Measurements from ENCODE around the gene MRPS24.
"Not testable (repeated sequence)": the region's sequence is repeated elsewhere in the genome, so short reads cannot be mapped to it uniquely, and the experiment has no call there.

Gene MRPS24

GRCh38 chr7:43844257-43844656 is 25.1 kb downstream of the MRPS24 start:
- no peak for FAIRE-seq

GRCh38 chr7:43843296-43843695 is 26.0 kb downstream of the MRPS24 start:
- FAIRE-seq (no peak), DNase-seq (ENCODE audit: insufficient read length, low spot score) (no peak)
- TF ChIP-seq, protein P1, sequence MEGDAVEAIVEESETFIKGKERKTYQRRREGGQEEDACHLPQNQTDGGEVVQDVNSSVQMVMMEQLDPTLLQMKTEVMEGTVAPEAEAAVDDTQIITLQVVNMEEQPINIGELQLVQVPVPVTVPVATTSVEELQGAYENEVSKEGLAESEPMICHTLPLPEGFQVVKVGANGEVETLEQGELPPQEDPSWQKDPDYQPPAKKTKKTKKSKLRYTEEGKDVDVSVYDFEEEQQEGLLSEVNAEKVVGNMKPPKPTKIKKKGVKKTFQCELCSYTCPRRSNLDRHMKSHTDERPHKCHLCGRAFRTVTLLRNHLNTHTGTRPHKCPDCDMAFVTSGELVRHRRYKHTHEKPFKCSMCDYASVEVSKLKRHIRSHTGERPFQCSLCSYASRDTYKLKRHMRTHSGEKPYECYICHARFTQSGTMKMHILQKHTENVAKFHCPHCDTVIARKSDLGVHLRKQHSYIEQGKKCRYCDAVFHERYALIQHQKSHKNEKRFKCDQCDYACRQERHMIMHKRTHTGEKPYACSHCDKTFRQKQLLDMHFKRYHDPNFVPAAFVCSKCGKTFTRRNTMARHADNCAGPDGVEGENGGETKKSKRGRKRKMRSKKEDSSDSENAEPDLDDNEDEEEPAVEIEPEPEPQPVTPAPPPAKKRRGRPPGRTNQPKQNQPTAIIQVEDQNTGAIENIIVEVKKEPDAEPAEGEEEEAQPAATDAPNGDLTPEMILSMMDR (IDR thresholded peaks at IDR 0.05; ENCODE audit: insufficient read depth, missing control alignments): no peak

More at GRCh38 chr7:43844257-43844656, 25.1 kb downstream of the MRPS24 start:
- TF ChIP-seq, protein P1 (IDR thresholded peaks at IDR 0.05; ENCODE audit: insufficient read depth, missing control alignments): no peak
- DNase-seq (ENCODE audit: insufficient read length, low spot score): no peak

- DNase-seq (ENCODE audit: insufficient read length, low spot score) (no peak), FAIRE-seq (no peak)
- TF ChIP-seq, protein P1 (IDR thresholded peaks at IDR 0.05; ENCODE audit: insufficient read depth, missing control alignments): no peak
These were observed 31.1 kb downstream of the MRPS24 start for GRCh38 chr7:43838201-43838658.

GRCh38 chr7:43834463-43835251 is 34.7 kb downstream of the MRPS24 start:
- no peak for DNase-seq (ENCODE audit: insufficient read length, low spot score)
- TF ChIP-seq, protein P1 (IDR thresholded peaks at IDR 0.05; ENCODE audit: insufficient read depth, missing control alignments): no peak
- no peak for FAIRE-seq

- DNase-seq (ENCODE audit: insufficient read length, low spot score); FAIRE-seq: not testable (repeated sequence)
These were observed 38.4 kb downstream of the MRPS24 start for GRCh38 chr7:43830917-43831316.

DNA sequence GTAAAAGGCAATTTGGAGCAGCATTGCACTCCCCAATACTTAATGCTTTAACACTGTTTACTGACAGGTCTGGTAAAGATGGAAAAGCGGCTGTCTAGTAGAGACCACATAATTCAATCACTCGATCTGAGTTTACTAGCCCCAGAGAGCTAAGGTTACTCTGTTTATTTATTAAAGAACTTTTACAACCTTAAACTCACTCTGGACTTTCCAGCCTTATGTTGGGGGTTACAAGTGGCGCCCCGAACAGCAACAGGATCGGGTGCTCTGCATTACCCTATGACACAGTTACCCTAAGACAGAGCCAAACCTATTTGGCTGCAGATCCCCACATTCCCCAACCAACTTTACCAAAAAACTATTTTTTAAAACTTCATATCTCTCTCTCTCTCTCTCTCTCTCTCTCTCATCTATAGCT is 43.9 kb downstream of the MRPS24 start:
- TF ChIP-seq, protein P1 (IDR thresholded peaks at IDR 0.05; ENCODE audit: insufficient read depth, missing control alignments): no peak
- no peak for DNase-seq (ENCODE audit: insufficient read length, low spot score)
- no peak for FAIRE-seq

GRCh38 chr7:43824963-43825362 is 44.4 kb downstream of the MRPS24 start:
- FAIRE-seq (no peak), DNase-seq (ENCODE audit: insufficient read length, low spot score) (no peak)
- TF ChIP-seq, protein P1 (IDR thresholded peaks at IDR 0.05; ENCODE audit: insufficient read depth, missing control alignments): no peak

DNA sequence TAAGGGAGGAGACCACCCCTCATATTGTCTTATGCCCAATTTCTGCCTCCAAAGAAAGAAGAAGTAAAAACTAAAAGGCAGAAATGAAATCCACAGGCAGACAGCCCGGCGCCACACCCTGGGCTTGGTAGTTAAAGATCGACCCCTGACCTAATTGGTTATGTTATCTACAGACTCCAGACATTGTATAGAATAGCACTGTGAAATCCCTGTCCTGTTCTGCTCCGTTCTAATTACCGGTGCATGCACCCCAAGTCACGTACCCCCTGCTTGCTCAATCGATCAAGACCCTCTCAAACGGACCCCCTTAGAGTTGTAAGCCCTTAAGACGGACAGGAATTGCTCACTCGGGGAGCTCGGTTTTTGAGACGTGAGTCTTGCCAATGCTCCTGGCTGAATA is 44.8 kb downstream of the MRPS24 start:
- not testable (repeated sequence) for FAIRE-seq; DNase-seq (ENCODE audit: insufficient read length, low spot score)
